HG02642 (cell line): ENCODE data around the gene PRODH.
"Not testable (repeated sequence)": the region's sequence is repeated elsewhere in the genome, so short reads cannot be mapped to it uniquely, and the experiment has no call there.

Experiments used
- ATAC-seq: cut with Tn5 transposase; IDR thresholded peaks from one replicate; pipeline ENCODE4 v1.9.1; 2021; ENCODE audit warnings: mild to moderate bottlenecking; ENCODE audit not compliant: unreplicated experiment, poor library complexity

The PRODH gene, protein sequence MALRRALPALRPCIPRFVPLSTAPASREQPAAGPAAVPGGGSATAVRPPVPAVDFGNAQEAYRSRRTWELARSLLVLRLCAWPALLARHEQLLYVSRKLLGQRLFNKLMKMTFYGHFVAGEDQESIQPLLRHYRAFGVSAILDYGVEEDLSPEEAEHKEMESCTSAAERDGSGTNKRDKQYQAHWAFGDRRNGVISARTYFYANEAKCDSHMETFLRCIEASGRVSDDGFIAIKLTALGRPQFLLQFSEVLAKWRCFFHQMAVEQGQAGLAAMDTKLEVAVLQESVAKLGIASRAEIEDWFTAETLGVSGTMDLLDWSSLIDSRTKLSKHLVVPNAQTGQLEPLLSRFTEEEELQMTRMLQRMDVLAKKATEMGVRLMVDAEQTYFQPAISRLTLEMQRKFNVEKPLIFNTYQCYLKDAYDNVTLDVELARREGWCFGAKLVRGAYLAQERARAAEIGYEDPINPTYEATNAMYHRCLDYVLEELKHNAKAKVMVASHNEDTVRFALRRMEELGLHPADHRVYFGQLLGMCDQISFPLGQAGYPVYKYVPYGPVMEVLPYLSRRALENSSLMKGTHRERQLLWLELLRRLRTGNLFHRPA

DNA sequence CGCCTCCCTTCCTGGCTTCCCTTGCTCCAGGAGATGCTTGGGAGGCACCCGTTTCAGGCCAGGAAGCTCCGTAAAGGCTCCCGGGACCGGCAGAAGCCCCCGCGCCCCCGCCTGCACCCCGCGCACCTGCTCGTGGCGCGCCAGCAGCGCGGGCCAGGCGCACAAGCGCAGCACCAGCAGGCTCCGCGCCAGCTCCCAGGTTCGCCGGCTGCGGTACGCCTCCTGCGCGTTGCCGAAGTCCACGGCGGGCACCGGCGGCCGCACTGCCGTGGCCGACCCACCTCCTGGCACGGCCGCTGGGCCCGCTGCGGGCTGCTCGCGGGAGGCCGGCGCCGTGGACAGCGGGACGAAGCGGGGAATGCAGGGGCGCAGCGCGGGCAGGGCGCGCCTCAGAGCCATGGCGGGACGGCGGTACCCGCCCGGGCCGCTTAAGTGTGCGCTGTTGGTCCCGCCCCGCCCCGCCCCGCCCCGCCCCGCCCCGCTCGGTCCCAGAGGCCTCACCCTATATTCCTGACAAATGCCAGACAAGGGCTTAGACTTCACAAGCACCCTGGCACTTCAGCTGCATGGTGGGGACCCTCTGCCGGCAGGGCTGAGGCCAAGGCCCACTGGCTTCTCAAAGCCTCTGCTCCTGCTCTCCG lies at the start of gene PRODH:
PRODH (minus strand) TSS at position 405 of the 641 bp plus-strand sequence; CDS start at position 399, 6 bp downstream.
- ATAC-seq: no peak

DNA sequence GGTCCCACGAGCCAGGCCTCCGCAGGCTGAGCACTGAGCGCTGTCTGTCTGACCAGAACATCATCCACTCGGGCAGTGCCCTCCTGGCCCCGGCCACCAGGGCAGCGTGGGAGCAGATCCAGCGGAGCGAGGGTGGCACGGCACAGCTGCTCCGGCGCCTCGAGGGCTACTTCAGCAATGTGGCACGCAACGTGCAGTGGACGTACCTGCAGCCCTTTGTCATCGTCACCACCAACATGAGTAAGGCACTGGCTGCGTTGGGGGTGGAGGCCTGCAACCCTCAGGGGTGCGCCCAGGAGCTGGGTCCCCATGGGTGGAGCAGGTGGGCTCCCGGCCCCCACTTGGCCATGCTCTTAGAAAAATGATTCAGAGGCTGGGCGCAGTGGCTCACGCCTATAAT lies 49.7 kb upstream of the PRODH start:
- ATAC-seq: no peak

DNA sequence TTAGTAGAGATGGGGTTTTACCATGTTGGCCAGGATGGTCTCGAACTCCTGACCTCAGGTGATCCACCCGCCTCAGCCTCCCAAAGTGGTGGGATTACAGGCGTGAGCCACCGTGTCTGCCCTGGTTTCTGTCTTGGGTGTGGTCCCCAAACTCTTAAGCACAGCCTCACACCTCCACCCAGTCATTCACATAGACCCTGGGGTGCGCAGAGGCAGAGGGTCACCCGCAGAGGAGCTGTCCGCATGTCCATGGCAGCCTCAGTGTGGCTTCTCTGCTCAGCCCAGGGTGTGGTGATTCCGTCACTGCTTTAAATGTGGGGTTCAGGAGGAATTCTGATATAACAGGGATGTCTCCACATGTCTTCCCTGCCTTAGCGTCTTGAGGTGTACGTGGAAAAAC lies 48.5 kb upstream of the PRODH start:
- ATAC-seq: no peak

DNA sequence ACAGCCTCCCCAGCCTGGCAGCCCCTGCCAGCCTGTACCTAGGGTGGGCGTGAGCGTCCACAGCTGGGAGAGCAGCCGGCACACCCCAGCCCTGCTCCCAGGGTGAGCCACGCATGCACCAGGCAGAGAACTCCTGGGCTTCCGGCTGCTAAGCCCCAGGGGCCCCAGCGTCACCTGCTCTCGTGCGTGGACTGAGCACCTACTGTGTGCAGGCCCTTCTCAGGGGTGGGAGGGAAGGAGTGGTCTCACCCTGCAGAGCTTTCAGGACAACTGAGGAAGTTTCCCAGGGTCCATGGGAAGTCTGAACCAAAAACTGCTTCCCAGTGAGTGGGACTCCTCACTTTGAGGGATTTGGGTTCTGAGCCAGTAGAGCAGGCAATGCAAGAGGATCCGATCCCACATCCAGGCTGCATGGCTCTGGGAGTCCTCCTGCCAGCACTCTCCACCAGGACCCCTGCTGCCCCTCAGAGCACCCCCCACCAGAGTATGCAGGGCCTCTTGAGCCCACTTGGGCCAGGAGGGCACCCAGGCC lies 47.1 kb upstream of the PRODH start:
- no peak for ATAC-seq

DNA sequence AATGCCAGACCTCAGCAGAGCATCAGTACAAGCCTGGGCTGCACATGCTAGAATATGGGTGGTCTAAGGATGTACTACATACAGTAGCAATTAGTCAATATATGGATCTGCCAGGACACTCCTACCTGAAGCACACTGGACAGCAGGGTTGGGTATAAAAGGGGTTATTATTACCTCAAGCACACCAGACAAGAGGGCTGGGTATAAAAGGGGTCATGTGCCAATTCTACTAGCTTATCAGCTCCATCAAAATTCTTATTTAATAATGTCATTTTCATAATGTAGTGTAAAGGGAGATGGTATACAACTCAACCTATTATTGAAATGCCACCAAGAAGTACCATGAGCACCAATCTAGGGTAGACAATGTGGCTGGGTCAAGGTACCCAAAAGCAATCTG lies 44.7 kb upstream of the PRODH start:
- no peak for ATAC-seq

DNA sequence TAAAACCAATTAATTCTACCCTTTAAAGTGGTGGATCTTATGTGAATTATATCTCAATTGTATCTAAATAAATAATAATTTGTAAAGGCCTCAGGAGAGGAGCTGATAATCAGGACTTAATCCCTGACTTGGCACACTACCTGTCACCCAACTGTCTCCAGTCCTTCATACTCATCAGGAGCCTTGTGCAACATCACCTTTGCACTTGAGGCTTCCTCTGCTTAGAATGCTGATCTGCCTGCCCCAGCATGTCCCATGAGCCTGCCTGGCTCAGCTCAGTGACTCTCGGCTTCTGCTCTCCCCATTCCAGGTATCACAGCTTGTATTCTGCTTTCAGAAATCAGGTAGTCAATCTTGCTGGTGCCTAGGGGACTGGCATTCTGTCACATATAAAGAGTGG lies 43.9 kb upstream of the PRODH start:
- no peak for ATAC-seq

DNA sequence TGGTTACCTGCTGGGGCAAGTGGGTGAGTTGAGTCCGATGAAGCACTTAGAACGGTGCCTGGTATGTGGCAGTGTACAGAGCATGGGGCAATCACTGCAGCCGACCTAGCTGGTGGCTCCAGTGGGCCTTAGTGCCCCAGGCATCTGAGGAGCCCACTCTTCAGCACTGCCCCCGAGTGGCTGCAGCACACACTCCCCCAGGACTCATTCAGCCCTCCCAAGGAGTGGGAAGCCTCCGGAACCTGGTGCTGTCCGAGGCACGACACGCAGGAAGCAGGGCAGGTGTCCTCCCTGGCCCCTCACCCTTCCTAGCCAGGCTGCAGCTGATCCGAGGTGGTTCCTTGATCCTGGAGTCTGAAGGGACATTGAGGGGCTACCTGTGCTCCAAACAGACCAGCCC lies 42.4 kb upstream of the PRODH start:
- no peak for ATAC-seq

DNA sequence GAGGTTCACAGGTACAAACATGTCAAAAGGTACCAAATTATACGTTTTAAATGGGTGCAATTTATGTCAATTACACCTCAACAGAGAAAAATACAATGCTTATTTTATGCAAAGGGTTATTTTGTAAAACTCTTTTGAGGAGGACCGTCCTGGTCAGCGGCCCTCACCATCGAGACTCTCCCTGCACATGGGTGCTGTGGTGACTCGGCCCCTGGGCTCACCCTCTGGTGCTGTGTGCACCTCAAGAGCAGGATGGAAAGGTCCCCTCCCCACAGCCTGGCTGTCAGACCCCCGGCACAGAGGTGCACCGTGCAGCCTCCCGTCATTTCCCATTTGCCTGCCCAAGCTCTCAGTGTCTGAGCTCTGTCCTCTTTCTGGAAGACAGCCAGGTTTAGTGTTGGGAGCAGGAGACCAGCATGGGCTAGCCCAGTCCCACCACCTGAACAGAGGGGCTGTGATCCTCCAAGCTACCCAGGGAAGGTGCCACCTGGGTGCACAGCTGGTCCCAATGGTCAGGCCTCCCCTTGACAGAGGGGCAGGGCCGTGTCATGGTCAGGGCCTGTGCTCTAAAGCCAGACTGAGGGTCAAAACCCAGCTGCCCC lies 41.8 kb upstream of the PRODH start:
- no peak for ATAC-seq

DNA sequence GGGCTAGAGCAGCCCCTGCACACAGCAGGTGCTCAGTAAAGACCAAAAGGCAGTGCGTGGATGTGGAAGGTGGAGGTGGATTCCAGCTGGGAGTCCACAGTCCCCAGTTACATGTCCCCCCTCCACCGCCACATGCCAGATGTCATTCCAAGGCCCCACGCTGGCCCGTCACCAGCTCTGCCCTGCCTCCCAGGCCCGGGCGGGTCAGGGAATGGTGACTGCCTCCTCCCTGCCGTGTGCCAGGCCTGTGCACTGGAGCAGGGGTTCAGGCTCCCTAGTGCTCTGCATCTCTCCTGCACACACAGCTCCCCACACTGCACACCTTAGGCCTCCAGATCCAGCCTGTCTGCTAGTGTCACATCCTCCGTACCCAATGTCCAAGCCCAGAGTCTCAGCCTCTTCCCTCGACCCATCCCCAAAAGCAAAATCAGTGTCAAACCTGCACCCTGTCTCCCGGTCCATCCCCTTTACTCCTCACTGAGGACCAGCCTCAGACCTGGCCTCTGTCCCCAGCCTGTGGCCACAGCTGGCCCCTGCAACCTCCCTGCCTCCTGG lies 40.2 kb upstream of the PRODH start:
- ATAC-seq: no peak

DNA sequence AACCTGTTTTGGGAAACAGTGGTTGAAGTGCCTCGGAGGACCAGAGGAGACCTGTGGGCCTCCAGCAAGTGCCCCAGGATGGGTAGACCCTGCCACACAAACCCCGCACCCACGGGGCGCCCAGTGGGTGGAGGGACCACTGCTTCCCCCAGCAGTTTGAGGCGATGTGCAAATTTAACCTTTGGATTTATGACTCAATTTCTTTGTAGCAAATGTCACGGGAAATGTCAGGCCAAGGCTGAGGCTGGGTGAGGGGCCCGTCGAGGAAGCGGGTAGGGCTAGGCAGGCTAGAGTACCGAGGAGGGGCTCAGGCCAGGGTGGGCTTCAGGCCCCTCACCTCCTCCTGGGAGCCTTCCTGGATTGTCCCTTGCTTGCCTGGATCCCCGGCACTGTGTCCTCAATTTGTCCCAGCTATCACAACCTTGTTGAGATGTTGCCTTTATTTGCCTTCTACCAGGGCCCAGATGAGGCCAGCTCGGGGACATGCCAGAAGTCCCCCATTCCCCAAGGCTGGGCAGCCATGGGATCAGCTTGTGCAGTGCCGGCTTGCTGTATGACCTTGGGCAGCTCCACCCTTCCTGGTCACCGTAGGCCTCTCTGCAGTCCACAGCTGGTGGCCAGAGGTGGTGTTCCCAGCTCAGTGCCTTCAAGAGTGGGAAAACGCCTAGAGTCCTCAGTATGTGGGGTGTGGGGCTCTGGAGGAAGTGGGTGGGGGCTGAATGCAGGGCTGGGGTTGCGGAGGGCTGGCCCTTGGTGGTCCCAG lies 39.5 kb upstream of the PRODH start:
- ATAC-seq: no peak

DNA sequence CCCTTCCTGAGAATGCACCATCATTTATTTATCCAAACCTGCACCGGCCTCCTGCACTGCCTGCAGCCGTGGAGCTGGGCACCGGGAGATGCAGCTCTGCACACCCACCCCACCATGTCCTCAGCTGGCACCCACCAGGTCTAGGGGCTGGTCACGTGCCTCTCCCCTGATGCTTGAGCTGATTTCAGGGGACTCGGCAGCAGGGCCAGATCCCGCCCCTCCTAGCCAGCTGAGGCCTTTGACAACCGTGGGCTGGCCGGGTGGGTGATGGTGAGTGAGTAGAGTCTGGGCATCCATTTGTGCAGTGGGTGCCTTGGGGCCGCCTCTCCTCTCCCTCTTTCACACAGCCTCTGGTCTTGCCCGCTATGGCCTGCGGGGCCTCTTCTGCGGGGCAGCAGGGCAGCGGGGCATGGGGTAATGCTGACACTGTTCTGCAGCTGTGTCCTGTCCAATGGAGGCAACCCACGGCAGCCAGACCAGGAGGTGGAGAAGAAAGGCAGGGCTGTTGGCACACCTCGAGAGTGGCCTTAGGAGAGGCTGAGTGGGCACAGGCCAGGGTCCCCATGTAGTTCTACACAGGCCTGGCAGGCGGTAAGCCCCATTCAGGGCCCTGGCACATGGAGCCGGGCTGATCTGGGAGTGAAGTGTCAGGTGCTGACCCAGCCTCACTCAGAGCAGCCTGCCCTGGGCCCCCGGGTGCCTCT lies 38.5 kb upstream of the PRODH start:
- no peak for ATAC-seq

DNA sequence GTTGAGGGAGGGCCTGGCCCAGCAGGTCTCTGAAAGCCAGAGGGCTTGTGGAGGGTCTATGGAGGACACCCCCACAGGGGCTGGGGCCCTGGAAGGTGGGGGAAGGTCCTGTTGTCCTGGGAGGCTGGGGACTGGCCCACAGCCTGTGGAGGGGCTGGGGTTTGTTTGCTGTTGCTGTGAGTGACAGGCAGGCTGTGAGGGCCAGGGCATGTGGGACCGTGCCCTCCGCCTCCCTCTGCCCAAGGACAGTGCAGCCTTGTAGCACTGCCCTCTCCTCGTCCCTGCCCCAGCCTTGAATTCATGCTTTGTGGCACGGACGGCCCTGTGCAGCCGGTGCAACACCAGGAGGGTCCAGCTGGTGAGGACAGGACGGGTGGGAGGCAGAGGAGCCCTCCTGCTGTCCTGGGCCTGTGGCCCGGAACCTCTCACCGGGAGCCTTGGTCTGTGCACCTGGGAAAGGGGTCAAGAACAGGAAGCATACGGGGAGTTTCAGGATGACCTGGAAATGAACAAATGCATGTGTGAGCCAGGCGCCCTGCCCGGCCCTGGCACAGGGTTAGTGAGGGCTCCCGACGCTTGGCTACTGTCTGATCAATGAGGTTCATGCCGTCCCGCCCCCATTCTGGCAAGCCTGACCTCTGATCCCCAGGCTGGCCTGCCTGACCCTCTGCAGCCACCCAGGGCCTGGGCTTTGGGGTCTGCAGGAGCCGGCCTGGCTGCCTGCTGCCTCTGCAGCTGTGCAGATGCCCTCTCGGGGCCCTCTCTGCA lies 37.4 kb upstream of the PRODH start:
- ATAC-seq: no peak

DNA sequence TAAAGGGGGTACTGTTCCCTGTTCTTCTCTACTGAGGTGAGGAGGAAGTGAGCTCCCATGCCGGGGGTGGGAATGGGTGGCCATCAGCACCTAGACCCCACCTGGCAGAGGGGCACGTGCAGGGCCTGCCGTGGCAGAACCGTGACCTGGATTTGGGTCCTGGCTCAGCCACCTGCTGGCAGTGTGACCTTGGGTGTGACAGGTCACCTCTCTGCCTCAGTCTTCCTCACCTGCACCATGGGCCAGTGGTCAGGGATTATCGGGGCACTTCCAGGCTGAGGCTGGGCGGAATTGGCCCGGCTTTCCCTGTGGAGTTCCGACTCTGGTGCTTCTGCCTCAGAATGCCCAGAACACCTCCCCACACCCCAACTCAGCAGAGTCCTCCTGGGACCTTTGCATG lies 36.5 kb upstream of the PRODH start:
- ATAC-seq: not testable (repeated sequence)

DNA sequence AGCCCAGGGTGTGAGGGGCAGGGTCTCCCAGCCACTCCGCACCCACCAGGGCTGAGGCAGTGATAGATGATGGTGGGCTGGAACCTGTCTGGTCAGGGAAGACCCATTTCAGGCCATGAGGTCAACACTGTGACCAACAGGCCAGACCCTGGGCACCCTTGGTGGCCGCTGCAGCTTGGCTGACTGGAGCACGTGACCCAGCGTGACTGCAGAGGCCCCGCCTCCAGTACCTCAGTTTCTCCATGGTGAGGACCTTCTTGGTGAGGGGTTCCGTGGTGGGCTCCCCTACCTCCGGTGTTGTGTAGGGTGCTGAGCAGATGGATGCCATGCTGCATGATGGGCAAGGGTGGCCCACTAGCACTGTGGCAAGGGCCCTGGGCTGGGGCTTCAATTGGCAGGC lies 35.9 kb upstream of the PRODH start:
- not testable (repeated sequence) for ATAC-seq

DNA sequence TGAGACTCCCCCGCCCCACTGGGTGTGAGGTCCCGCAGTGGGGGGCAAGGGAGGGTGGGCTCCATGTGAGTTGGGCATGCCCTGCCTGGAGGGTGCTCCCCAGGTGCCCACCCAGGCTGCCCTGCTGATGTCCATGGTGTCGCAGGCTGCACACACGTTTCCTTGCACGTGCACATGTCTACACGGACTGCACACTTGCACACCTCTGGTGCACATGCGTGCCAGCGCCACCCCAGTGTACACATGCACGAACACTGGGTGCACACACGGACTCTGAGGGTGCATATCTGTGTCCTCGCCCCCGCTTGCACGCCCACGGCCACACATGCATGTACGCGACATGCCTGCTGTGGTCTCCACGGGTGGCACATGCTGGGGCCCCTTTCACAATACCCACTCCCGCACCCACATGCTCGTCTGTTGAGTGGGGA lies 35.2 kb upstream of the PRODH start:
- ATAC-seq: no peak

DNA sequence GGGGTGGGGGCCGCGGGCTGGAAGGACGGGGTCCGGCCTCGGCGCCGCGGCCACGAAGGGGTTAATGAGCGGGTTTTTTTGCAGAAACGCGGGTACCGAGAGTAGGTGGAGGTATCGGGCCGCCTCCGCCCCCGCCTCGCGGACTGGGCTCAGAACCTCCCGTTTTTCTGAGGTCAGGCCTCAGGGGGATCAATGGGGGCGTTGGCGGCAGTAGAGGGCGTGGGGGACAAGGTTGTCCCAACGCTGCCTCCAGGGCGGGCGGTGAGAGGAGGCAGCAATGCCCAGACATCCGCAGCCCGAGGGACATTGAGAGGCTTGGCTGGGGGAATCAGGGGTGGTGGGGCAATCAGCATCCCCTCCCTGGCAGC lies 34.8 kb upstream of the PRODH start:
- no peak for ATAC-seq

DNA sequence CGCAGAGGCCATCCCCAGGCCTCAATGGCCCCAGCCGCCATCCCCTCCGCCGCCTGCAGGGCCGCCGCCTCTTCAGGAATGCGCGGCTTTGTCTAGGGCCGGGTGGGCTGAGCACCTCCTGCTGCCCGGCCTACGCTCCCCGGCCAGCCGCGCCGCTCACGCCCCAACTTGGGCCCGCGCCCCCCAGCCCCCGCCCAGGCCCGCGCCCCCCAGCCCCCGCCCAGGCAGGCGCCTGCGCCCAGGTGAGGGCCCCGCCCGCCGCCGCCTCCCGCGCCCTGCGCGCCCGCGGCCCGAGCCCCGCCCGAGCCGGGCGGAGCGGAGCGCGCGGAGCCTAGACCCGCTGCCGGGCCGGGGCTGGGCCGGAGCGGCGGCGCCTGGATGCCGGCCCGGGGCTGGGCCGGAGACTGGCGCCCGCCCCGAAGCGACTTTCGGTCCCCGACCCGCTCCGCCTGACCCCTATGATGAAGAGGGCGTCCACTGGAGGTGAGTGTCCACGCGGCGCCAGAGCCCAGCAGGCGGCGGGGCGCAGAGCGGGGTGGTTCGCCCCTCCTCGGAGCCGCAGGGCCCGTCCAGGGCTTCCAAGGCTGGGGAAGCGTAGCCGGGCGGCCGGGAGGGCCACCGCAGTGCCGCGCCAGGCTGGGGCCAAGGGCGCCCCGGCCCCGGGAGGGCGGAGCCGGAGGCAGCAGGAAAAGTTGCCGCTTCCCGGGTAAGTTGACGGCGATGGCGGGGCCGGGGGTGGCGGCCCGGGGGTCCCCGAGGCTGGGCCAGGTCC lies 34.3 kb upstream of the PRODH start:
- no peak for ATAC-seq
